ENCODE measurements around the gene DYRK1A.
A peak's percentile ranks its signal among the peaks of the same experiment; 100 is the strongest.

The DYRK1A gene

GRCh38 chr21:37563641-37564340 lies 197.2 kb downstream of the DYRK1A start:
- Histone ChIP-seq H3K79me1 (replicated peaks; ENCODE audit: low read length, poor library complexity, severe bottlenecking) (no peaks in the 10 kb centered on the region), H3K14ac (ENCODE audit: low read length in 2 of 2) (peak overlapping the region in 1 of 2 experiments; percentile 36), H3K27ac (ENCODE audit: low read length, poor library complexity, severe bottlenecking) (peak overlapping the region; percentile 84), H3K36me3 (ENCODE audit: control insufficient read depth in 1 of 2, insufficient read depth in 2 of 2, low read depth in 1 of 2, low read length in 2 of 2) (no peaks in the 10 kb centered on the region), H2BK15ac (ENCODE audit: low read depth, poor library complexity, severe bottlenecking) (peak overlapping the region; percentile 89), H3K27me3 (ENCODE audit: control insufficient read depth in 1 of 2, insufficient read depth in 1 of 2, low read length in 2 of 2) (peaks cover 0 to 5% of the 10 kb centered on the region in 2 experiments), H3K4me1 (ENCODE audit: control insufficient read depth, insufficient read depth, low read depth, low read length) (peaks cover 16% of the 10 kb centered on the region), H3K9ac (ENCODE audit: low read length) (peak overlapping the region; percentile 93), H4K8ac (ENCODE audit: low read length) (peak overlapping the region; percentile 97), H3K18ac (ENCODE audit: low read depth in 1 of 2, low read length in 2 of 2) (peak overlapping the region; percentile 95), H4K91ac (ENCODE audit: low read length) (peak overlapping the region; percentile 93), H2BK5ac (ENCODE audit: low read depth, low read length, poor library complexity, severe bottlenecking) (no peak overlapping the region), H3K9me3 (ENCODE audit: control insufficient read depth, low read length) (no peaks in the 10 kb centered on the region), H3K23ac (ENCODE audit: low read length in 2 of 2) (no peak overlapping the region), H3K4me3 (ENCODE audit: insufficient read depth in 1 of 2, low read depth in 1 of 2, low read length in 2 of 2) (peak overlapping the region; percentile 48 to 84), H2BK120ac (ENCODE audit: low read depth, low read length) (peak overlapping the region; percentile 85), H3K4ac (ENCODE audit: low read depth in 1 of 2, low read length in 2 of 2) (peak overlapping the region; percentile 59 to 92), H2AK5ac (ENCODE audit: low read length, severe bottlenecking) (no peak overlapping the region), H2AFZ (ENCODE audit: low read depth, low read length) (peak overlapping the region; percentile 73), H2BK12ac (ENCODE audit: low read length in 2 of 2) (peak overlapping the region in 1 of 2 experiments; percentile 46), H3K4me2 (ENCODE audit: low read length, poor library complexity, severe bottlenecking) (peak overlapping the region; percentile 78)
- peak; percentile 94 for DNase-seq
- WGBS: 2% methylated on average over 64 of the region's 67 CpGs

- Histone ChIP-seq H2AK5ac (ENCODE audit: low read length, severe bottlenecking) (no peak overlapping the region), H3K79me1 (replicated peaks; ENCODE audit: low read length, poor library complexity, severe bottlenecking) (no peaks in the 10 kb centered on the region), H3K4me2 (ENCODE audit: low read length, poor library complexity, severe bottlenecking) (peak overlapping the region; percentile 78), H2BK120ac (ENCODE audit: low read depth, low read length) (no peak overlapping the region), H3K23ac (ENCODE audit: low read length in 2 of 2) (no peak overlapping the region), H2AFZ (ENCODE audit: low read depth, low read length) (peak overlapping the region; percentile 73), H3K36me3 (ENCODE audit: control insufficient read depth in 1 of 2, insufficient read depth in 2 of 2, low read depth in 1 of 2, low read length in 2 of 2) (no peaks in the 10 kb centered on the region), H2BK12ac (ENCODE audit: low read length in 2 of 2) (peak overlapping the region in 1 of 2 experiments; percentile 46), H4K8ac (ENCODE audit: low read length) (peak overlapping the region; percentile 97), H3K9ac (ENCODE audit: low read length) (peak overlapping the region; percentile 93), H3K4me3 (ENCODE audit: insufficient read depth in 1 of 2, low read depth in 1 of 2, low read length in 2 of 2) (peak overlapping the region; percentile 48 to 84), H3K14ac (ENCODE audit: low read length in 2 of 2) (no peak overlapping the region), H3K27me3 (ENCODE audit: control insufficient read depth in 1 of 2, insufficient read depth in 1 of 2, low read length in 2 of 2) (peaks cover 0 to 9% of the 10 kb centered on the region in 2 experiments), H4K91ac (ENCODE audit: low read length) (peak overlapping the region; percentile 84), H2BK15ac (ENCODE audit: low read depth, poor library complexity, severe bottlenecking) (peak overlapping the region; percentile 44), H3K27ac (ENCODE audit: low read length, poor library complexity, severe bottlenecking) (peak overlapping the region; percentile 84), H3K4ac (ENCODE audit: low read depth in 1 of 2, low read length in 2 of 2) (peak overlapping the region in 1 of 2 experiments; percentile 44), H3K4me1 (ENCODE audit: control insufficient read depth, insufficient read depth, low read depth, low read length) (peaks cover 16% of the 10 kb centered on the region), H3K9me3 (ENCODE audit: control insufficient read depth, low read length) (no peaks in the 10 kb centered on the region), H3K18ac (ENCODE audit: low read depth in 1 of 2, low read length in 2 of 2) (peak overlapping the region; percentile 90 to 95), H2BK5ac (ENCODE audit: low read depth, low read length, poor library complexity, severe bottlenecking) (no peak overlapping the region)
- 3% methylated on average over 14 of the region's 14 CpGs for WGBS
- peak; percentile 100 for DNase-seq
Measured at GRCh38 chr21:37564341-37564923, 197.9 kb downstream of the DYRK1A start.

- peak; percentile 41 for DNase-seq
- H3K4me2 ChIP-seq (ENCODE audit: low read length, poor library complexity, severe bottlenecking): peak overlapping the region; percentile 78
Measured at GRCh38 chr21:37564924-37565529, 198.5 kb downstream of the DYRK1A start.

More at GRCh38 chr21:37564924-37565529, 198.5 kb downstream of the DYRK1A start:
- Histone ChIP-seq H4K8ac (ENCODE audit: low read length) (peak overlapping the region; percentile 54), H2BK15ac (ENCODE audit: low read depth, poor library complexity, severe bottlenecking) (peak overlapping the region; percentile 45), H3K9ac (ENCODE audit: low read length) (peak overlapping the region; percentile 93), H3K9me3 (ENCODE audit: control insufficient read depth, low read length) (no peaks in the 10 kb centered on the region), H2BK120ac (ENCODE audit: low read depth, low read length) (no peak overlapping the region), H3K79me1 (replicated peaks; ENCODE audit: low read length, poor library complexity, severe bottlenecking) (no peaks in the 10 kb centered on the region), H3K36me3 (ENCODE audit: control insufficient read depth in 1 of 2, insufficient read depth in 2 of 2, low read depth in 1 of 2, low read length in 2 of 2) (no peaks in the 10 kb centered on the region), H4K91ac (ENCODE audit: low read length) (peak overlapping the region; percentile 12), H3K4ac (ENCODE audit: low read depth in 1 of 2, low read length in 2 of 2) (peak overlapping the region in 1 of 2 experiments; percentile 40), H2BK5ac (ENCODE audit: low read depth, low read length, poor library complexity, severe bottlenecking) (no peak overlapping the region), H3K23ac (ENCODE audit: low read length in 2 of 2) (no peak overlapping the region), H2AK5ac (ENCODE audit: low read length, severe bottlenecking) (no peak overlapping the region), H3K4me1 (ENCODE audit: control insufficient read depth, insufficient read depth, low read depth, low read length) (peaks cover 16% of the 10 kb centered on the region), H2BK12ac (ENCODE audit: low read length in 2 of 2) (peak overlapping the region in 1 of 2 experiments; percentile 11), H3K27me3 (ENCODE audit: control insufficient read depth in 1 of 2, insufficient read depth in 1 of 2, low read length in 2 of 2) (peaks cover 0 to 10% of the 10 kb centered on the region in 2 experiments), H3K14ac (ENCODE audit: low read length in 2 of 2) (no peak overlapping the region), H3K27ac (ENCODE audit: low read length, poor library complexity, severe bottlenecking) (peak overlapping the region; percentile 84), H2AFZ (ENCODE audit: low read depth, low read length) (no peak overlapping the region), H3K4me3 (ENCODE audit: insufficient read depth in 1 of 2, low read depth in 1 of 2, low read length in 2 of 2) (peak overlapping the region in 1 of 2 experiments; percentile 84), H3K18ac (ENCODE audit: low read depth in 1 of 2, low read length in 2 of 2) (peak overlapping the region; percentile 1 to 7)
- 50% methylated on average over 12 of the region's 12 CpGs for WGBS

Data from mesenchymal stem cell (in vitro differentiated cells and primary cell).